HepG2 (cell line): ENCODE results near the gene CCDC70. TPM values are rescaled to one million over a fixed set of nuclear protein-coding genes. Genes with fewer than 3 reads are reported as not detected.

Experiments used
- BCL3 ChIP-seq: sonication (generic); formaldehyde crosslinking; IDR thresholded peaks from 2 replicates; pipeline ENCODE4 v1.5.1; 2020; ENCODE audit warnings: mild to moderate bottlenecking, missing genetic modification reagents, moderate library complexity
- DZIP1 ChIP-seq: sonication (generic); formaldehyde crosslinking; IDR thresholded peaks from 2 replicates; pipeline ENCODE4 v1.5.0; 2020; ENCODE audit warnings: mild to moderate bottlenecking, missing genetic modification reagents
- FOXK1 ChIP-seq: sonication (generic); formaldehyde crosslinking; IDR thresholded peaks from 2 replicates; pipeline ENCODE4 v1.4.0; 2020; ENCODE audit warnings: low read depth, missing genetic modification reagents, borderline replicate concordance
- HCFC1 ChIP-seq: fragments of 150-350 bp; IDR thresholded peaks from 2 replicates; pipeline ENCODE4 v1.6.1; 2014; ENCODE audit warnings: low read depth, low read length
- HMGA1 ChIP-seq: sonication (generic); formaldehyde crosslinking; conservative IDR thresholded peaks from 2 replicates; pipeline ENCODE4 v1.4.0; 2020; ENCODE audit warnings: missing genetic modification reagents
- MAF1 ChIP-seq: sonication (generic); formaldehyde crosslinking; IDR thresholded peaks from 2 replicates; pipeline ENCODE4 v1.5.0; 2020; ENCODE audit warnings: missing genetic modification reagents, borderline replicate concordance
- MEIS1 ChIP-seq: sonication (generic); formaldehyde crosslinking; IDR thresholded peaks from 2 replicates; pipeline ENCODE4 v1.9.0; 2021; ENCODE audit warnings: mild to moderate bottlenecking, missing genetic modification reagents, moderate library complexity, borderline replicate concordance
- NCOR1 ChIP-seq: fragments of 200-600 bp; sonication (generic); IDR thresholded peaks from 2 replicates; pipeline ENCODE4 v1.7.0; 2017; ENCODE audit warnings: antibody characterized with exemption, low read length, borderline replicate concordance
- PHB2 ChIP-seq: fragments of 450-650 bp; IDR thresholded peaks from 2 replicates; pipeline ENCODE4 v1.6.1; 2018; ENCODE audit not compliant: partially characterized antibody
- SAFB2 ChIP-seq: sonication (generic); formaldehyde crosslinking; IDR thresholded peaks from 2 replicates; pipeline ENCODE4 v1.5.1; 2020; ENCODE audit warnings: missing genetic modification reagents, low read depth, mild to moderate bottlenecking, borderline replicate concordance
- ZC3H13 ChIP-seq: sonication (generic); formaldehyde crosslinking; IDR thresholded peaks from 2 replicates; pipeline ENCODE4 v1.8.1; 2023; ENCODE audit warnings: mild to moderate bottlenecking, missing genetic modification reagents, moderate library complexity
- ZMAT3 ChIP-seq: sonication (generic); formaldehyde crosslinking; conservative IDR thresholded peaks from 2 replicates; pipeline ENCODE4 v1.7.0; 2021; ENCODE audit warnings: missing genetic modification reagents
- ZNF558 ChIP-seq: sonication (generic); formaldehyde crosslinking; IDR thresholded peaks from 2 replicates; pipeline ENCODE4 v1.9.0; 2022; ENCODE audit warnings: mild to moderate bottlenecking, missing genetic modification reagents, borderline replicate concordance
- ZNF672 ChIP-seq: sonication (generic); formaldehyde crosslinking; IDR thresholded peaks from 2 replicates; pipeline ENCODE4 v1.8.1; 2022; ENCODE audit warnings: missing genetic modification reagents
- ZNF747 ChIP-seq: sonication (generic); formaldehyde crosslinking; IDR thresholded peaks from 2 replicates; pipeline ENCODE4 v1.8.1; 2023; ENCODE audit warnings: missing genetic modification reagents, mild to moderate bottlenecking, borderline replicate concordance
- polyA plus RNA-seq, 8 experiments: library from polyadenylated mRNA; depleted of rRNA in 3 of 8; stranded (reverse) in 7 of 8; unstranded in 1 of 8; fragments of >200 nt; fragmentation: Illumina TruSeq in 4 of 8; extraction: Trizol in 4 of 8; gene quantifications; 2 replicates each; pipeline versions ENCODE4 v1.2.1 to v1.2.3, GENCODE V29; 2011 to 2016; ENCODE audit warnings: low read depth in 4 of 8, missing spikeins in 1 of 8, mixed read lengths in 1 of 8; ENCODE audit not compliant: insufficient read depth in 1 of 8
- total RNA-seq, 5 experiments: library from RNA; depleted of rRNA; stranded (reverse); fragments of >200 nt; fragmentation: Illumina TruSeq; extraction: Trizol; gene quantifications; 2 replicates each; pipeline ENCODE4 v1.2.3, GENCODE V29; 2016; ENCODE audit warnings: low read depth in 1 of 5
- TF ChIP-seq, protein P1 (sequence below): IDR thresholded peaks from 2 replicates; pipeline ENCODE4 v1.4.0; 2020; ENCODE audit warnings: mild to moderate bottlenecking, missing genetic modification reagents
- TF ChIP-seq, protein P2 (sequence below): sonication (generic); formaldehyde crosslinking; IDR thresholded peaks from 2 replicates; pipeline ENCODE4 v1.5.0; 2020; ENCODE audit warnings: missing genetic modification reagents
- TF ChIP-seq, protein P3 (sequence below), 2 experiments: sonication (generic) in 1 of 2; formaldehyde crosslinking in 1 of 2; IDR thresholded peaks; 2 replicates each; pipeline versions ENCODE4 v1.4.0 to v1.6.1; 2018 to 2020; ENCODE audit warnings: missing genetic modification reagents in 2 of 2, borderline replicate concordance in 1 of 2, low read depth in 1 of 2, mild to moderate bottlenecking in 1 of 2, missing biosample characterization in 1 of 2

The CCDC70 gene
- total and polyA plus RNA-seq, 2 of the 13 experiments (the other 11 are each of a cell fraction or from before 2014, with no cell fraction given), result 0.13 TPM; not detected in 1

DNA sequence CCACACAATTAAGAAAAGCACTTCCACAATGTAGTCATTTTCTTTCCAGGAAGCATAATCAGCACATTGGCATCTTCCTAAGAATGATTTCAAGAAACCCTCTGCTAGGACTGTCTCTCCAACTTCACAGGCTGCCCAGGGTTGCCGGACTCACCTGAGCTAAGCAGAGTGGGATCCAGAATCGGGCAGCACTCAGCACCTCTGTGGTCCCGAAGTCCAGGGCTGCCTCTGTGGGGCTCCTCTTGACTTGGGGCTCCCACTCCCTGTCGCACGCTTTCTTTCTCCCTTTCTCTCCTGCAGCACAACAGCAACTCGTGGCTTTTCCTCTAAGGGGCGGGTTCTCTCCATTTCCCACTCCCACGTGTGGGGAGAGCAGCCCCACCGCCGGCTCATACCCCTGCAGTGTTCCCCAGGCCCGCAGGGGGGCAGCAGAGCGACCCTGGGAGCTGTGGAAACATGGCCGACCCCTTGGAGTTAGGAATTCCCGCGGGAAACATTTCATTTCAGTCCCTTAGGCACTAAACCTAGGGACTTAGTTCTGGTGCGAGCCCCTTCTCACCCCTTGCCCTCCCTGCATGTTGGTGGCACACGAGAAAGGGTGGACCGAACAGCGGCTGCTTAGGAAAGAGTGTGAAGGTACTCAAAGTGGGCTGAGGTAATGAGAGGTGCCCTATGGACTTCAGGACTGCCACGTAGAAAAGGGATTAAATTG lies 16.8 kb upstream of the CCDC70 start, which contains the start of gene TMEM272 (continued):
- TF ChIP-seq, protein P1, sequence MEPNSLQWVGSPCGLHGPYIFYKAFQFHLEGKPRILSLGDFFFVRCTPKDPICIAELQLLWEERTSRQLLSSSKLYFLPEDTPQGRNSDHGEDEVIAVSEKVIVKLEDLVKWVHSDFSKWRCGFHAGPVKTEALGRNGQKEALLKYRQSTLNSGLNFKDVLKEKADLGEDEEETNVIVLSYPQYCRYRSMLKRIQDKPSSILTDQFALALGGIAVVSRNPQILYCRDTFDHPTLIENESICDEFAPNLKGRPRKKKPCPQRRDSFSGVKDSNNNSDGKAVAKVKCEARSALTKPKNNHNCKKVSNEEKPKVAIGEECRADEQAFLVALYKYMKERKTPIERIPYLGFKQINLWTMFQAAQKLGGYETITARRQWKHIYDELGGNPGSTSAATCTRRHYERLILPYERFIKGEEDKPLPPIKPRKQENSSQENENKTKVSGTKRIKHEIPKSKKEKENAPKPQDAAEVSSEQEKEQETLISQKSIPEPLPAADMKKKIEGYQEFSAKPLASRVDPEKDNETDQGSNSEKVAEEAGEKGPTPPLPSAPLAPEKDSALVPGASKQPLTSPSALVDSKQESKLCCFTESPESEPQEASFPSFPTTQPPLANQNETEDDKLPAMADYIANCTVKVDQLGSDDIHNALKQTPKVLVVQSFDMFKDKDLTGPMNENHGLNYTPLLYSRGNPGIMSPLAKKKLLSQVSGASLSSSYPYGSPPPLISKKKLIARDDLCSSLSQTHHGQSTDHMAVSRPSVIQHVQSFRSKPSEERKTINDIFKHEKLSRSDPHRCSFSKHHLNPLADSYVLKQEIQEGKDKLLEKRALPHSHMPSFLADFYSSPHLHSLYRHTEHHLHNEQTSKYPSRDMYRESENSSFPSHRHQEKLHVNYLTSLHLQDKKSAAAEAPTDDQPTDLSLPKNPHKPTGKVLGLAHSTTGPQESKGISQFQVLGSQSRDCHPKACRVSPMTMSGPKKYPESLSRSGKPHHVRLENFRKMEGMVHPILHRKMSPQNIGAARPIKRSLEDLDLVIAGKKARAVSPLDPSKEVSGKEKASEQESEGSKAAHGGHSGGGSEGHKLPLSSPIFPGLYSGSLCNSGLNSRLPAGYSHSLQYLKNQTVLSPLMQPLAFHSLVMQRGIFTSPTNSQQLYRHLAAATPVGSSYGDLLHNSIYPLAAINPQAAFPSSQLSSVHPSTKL (CRISPR knock-in tag), result peak; percentile 36; the same call in 1 of the 2 replicates
- TF ChIP-seq DZIP1 (CRISPR knock-in tag) (no peak), ZC3H13 (CRISPR knock-in tag) (no peak), HMGA1 (no peak), ZNF672 (CRISPR knock-in tag) (no peak), SAFB2 (CRISPR knock-in tag) (no peak), ZMAT3 (no peak), NCOR1 (0 out of 2 replicates have a peak, but pooled peaks have one; percentile 21), MEIS1 (no peak), ZNF747 (CRISPR knock-in tag) (no peak; the same call in 1 of the 2 replicates), MAF1 (CRISPR knock-in tag) (no peak), PHB2 (no peak), BCL3 (CRISPR knock-in tag) (no peak), FOXK1 (peak; percentile 49; the same call in 1 of the 2 replicates), ZNF558 (CRISPR knock-in tag) (no peak), HCFC1 (no peak)
- TF ChIP-seq, protein P2, sequence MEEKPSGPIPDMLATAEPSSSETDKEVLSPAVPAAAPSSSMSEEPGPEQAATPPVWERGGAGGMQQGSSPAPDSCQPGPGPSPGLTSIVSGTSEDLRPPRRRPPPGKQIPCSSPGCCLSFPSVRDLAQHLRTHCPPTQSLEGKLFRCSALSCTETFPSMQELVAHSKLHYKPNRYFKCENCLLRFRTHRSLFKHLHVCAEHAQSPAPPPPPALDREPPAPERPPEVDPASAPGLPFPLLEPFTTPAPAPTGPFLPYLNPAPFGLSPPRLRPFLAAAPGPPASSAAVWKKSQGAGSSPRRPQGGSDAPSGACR (CRISPR knock-in tag), result no peak
- TF ChIP-seq, protein P3, sequence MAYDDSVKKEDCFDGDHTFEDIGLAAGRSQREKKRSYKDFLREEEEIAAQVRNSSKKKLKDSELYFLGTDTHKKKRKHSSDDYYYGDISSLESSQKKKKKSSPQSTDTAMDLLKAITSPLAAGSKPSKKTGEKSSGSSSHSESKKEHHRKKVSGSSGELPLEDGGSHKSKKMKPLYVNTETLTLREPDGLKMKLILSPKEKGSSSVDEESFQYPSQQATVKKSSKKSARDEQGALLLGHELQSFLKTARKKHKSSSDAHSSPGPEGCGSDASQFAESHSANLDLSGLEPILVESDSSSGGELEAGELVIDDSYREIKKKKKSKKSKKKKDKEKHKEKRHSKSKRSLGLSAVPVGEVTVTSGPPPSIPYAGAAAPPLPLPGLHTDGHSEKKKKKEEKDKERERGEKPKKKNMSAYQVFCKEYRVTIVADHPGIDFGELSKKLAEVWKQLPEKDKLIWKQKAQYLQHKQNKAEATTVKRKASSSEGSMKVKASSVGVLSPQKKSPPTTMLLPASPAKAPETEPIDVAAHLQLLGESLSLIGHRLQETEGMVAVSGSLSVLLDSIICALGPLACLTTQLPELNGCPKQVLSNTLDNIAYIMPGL (CRISPR knock-in tag; IDR thresholded peaks at IDR 0.05; ENCODE audit: borderline replicate concordance in 1 of 2, low read depth in 1 of 2), result peak; percentile 81; a peak in 3 of 4 replicates
